ENCODE measurements around the gene ENTPD8. TPM values are rescaled to one million over a fixed set of nuclear protein-coding genes. Genes with fewer than 3 reads are reported as not detected.

Gene ENTPD8
- total and polyA plus RNA-seq, 2 of the 13 experiments (the other 11 are each of a cell fraction or from before 2014, with no cell fraction given): 0.26 to 0.44 TPM

- TF ChIP-seq GRHL1 (CRISPR knock-in tag; conservative IDR thresholded peaks at IDR 0.05) (no peak), HBP1 (CRISPR knock-in tag; IDR thresholded peaks at IDR 0.05; ENCODE audit: low read depth) (peak; percentile 71; the same call in 1 of the 2 replicates), MXD1 (CRISPR knock-in tag; IDR thresholded peaks at IDR 0.05) (no peak; the same call in 1 of the 2 replicates), ZC3H4 (CRISPR knock-in tag; IDR thresholded peaks at IDR 0.05; ENCODE audit: borderline replicate concordance) (no peak), BORCS8-MEF2B (CRISPR knock-in tag; IDR thresholded peaks at IDR 0.05) (peak; percentile 78; the same call in 1 of the 2 replicates), TCF7 (IDR thresholded peaks at IDR 0.05; ENCODE audit: low read depth) (no peak), ZNF704 (CRISPR knock-in tag; IDR thresholded peaks at IDR 0.05; ENCODE audit: borderline replicate concordance) (no peak), ATF1 (CRISPR knock-in tag; IDR thresholded peaks at IDR 0.05) (no peak), HOXD1 (CRISPR knock-in tag; IDR thresholded peaks at IDR 0.05) (0 out of 2 replicates have a peak, but pooled peaks have one; percentile 20), AHR (CRISPR knock-in tag; IDR thresholded peaks at IDR 0.05) (no peak), IRX3 (CRISPR knock-in tag; IDR thresholded peaks at IDR 0.05; ENCODE audit: borderline replicate concordance, low read depth) (peak; percentile 78; the same call in 1 of the 2 replicates), POLR2G (IDR thresholded peaks at IDR 0.05; ENCODE audit: low read depth, low read length) (peak; percentile 61; the same call in 1 of the 2 replicates), FOXC1 (CRISPR knock-in tag; IDR thresholded peaks at IDR 0.05; ENCODE audit: borderline replicate concordance) (peak; percentile 74; the same call in 1 of the 2 replicates), TMF1 (CRISPR knock-in tag; IDR thresholded peaks at IDR 0.05; ENCODE audit: low read depth) (peak; percentile 91), TCF7L2 (IDR thresholded peaks at IDR 0.05; ENCODE audit: low read depth, low read length) (no peak), ZBTB1 (CRISPR knock-in tag; IDR thresholded peaks at IDR 0.05; ENCODE audit: borderline replicate concordance) (no peak), PITX1 (CRISPR knock-in tag; IDR thresholded peaks at IDR 0.05) (0 out of 2 replicates have a peak, but pooled peaks have one; percentile 18), HES4 (CRISPR knock-in tag; IDR thresholded peaks at IDR 0.05; ENCODE audit: borderline replicate concordance) (peak; percentile 64; the same call in 1 of the 2 replicates), ZNF33B (CRISPR knock-in tag; IDR thresholded peaks at IDR 0.05) (peak; percentile 73; the same call in 1 of the 2 replicates), ZSCAN25 (CRISPR knock-in tag; IDR thresholded peaks at IDR 0.05) (peak; percentile 57), ATF4 (CRISPR knock-in tag; IDR thresholded peaks at IDR 0.05) (peak in 1 of 2 experiments; percentile 37; a peak in 1 of 4 replicates), ZNF547 (CRISPR knock-in tag; IDR thresholded peaks at IDR 0.05) (peak; percentile 62; the same call in 1 of the 2 replicates), KLF12 (CRISPR knock-in tag; IDR thresholded peaks at IDR 0.05; ENCODE audit: borderline replicate concordance) (peak; percentile 91; the same call in 1 of the 2 replicates)
Observed at GRCh38 chr9:137422604-137423513, 18.3 kb downstream of the ENTPD8 start, which contains the start of the genes EXD3 and NOXA1 (continued).
